ENCODE data around the gene ECSCR. TPM values are rescaled to one million over a fixed set of nuclear protein-coding genes. Genes with fewer than 3 reads are reported as not detected.
A peak's percentile ranks its signal among the peaks of the same experiment; 100 is the strongest.

Gene ECSCR
- total and polyA plus RNA-seq, 2 donors (not counting 3 experiments of a cell fraction or from before 2014, with no cell fraction given), result 365 to 1,085 TPM

- intact Hi-C loops (cut with micrococcal nuclease), result loop anchor here (10.0 kb wide), 1 partner anchor 210 kb away; the partner anchor contains the start of gene SIL1
- Histone ChIP-seq H3K9me3 (replicated peaks; ENCODE audit: control insufficient read depth, insufficient read depth, low read length) (no peaks in the 10 kb centered on the region), H3K4me3 (replicated peaks in 1 of 3; ENCODE audit: insufficient read depth in 1 of 3, low read depth in 1 of 3, low read length in 3 of 3) (peak overlapping the region in 1 of 3 experiments; percentile 32), H3K9me1 (replicated peaks; ENCODE audit: control insufficient read depth, extremely low read depth, insufficient read depth, low read length) (no peaks in the 10 kb centered on the region), H3K4me1 (ENCODE audit: control insufficient read depth, extremely low read depth, insufficient read depth, low read length) (peaks cover 14% of the 10 kb centered on the region), H2AFZ (ENCODE audit: low read depth, low read length) (peak overlapping the region; percentile 99), H3K79me2 (ENCODE audit: control insufficient read depth, insufficient read depth, low read length) (no peaks in the 10 kb centered on the region), H3K36me3 (ENCODE audit: control insufficient read depth in 2 of 2, extremely low read depth in 1 of 2, insufficient read depth in 2 of 2, low read length in 2 of 2) (no peaks in the 10 kb centered on the region), H4K20me1 (replicated peaks; ENCODE audit: control insufficient read depth, extremely low read depth, insufficient read depth, low read length) (no peaks in the 10 kb centered on the region), H3K27ac (ENCODE audit: insufficient read depth, low read depth, low read length) (peak overlapping the region; percentile 67), H3K27me3 (ENCODE audit: control insufficient read depth in 2 of 2, insufficient read depth in 2 of 2, low read length in 2 of 2) (no peaks in the 10 kb centered on the region), H3K4me2 (ENCODE audit: insufficient read depth, low read length) (peak overlapping the region; percentile 92), H3K9ac (replicated peaks; ENCODE audit: extremely low read depth, insufficient read depth, low read length) (peak overlapping the region; percentile 70)
- no peak for TF ChIP-seq EZH2 (IDR thresholded peaks at IDR 0.05; ENCODE audit: borderline replicate concordance, low read depth, low read length, severe bottlenecking)
- no peak for TF ChIP-seq POLR2AphosphoS5 (IDR thresholded peaks at IDR 0.05; ENCODE audit: insufficient read depth, low read depth, low read length)
- no peak for TF ChIP-seq JUN (IDR thresholded peaks at IDR 0.05; ENCODE audit: borderline replicate concordance, insufficient read depth, insufficient read length, low read depth)
- no peak for TF ChIP-seq GATA2 (IDR thresholded peaks at IDR 0.05; ENCODE audit: insufficient read depth, insufficient read length, low read depth, low read length)
- TF ChIP-seq MYC (IDR thresholded peaks at IDR 0.05; ENCODE audit: low read depth, low read length), result no peak
- no peak for TF ChIP-seq POLR2A (IDR thresholded peaks at IDR 0.05; ENCODE audit: low read depth, low read length)
- TF ChIP-seq, protein P1, sequence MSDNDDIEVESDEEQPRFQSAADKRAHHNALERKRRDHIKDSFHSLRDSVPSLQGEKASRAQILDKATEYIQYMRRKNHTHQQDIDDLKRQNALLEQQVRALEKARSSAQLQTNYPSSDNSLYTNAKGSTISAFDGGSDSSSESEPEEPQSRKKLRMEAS (IDR thresholded peaks at IDR 0.05; ENCODE audit: insufficient read depth, insufficient read length), result no peak
- FAIRE-seq (no peak), DNase-seq (ENCODE audit: low read depth, low spot score) (no peak)
- ChIA-PET POLR2A (no interaction called here), CTCF (interaction anchor here (1.5 kb wide), 1 partner anchor 14 kb away, joined by 3 read pairs; no protein-coding TSS in a partner anchor)
- TSS peak; percentile 60 for BruUV-seq (replicated peaks)
- dilution Hi-C loops (cut with MboI; ENCODE audit: extremely low pct_ligation_motif_present, low sequenced_read_pairs), result no loop called here
These were observed 58.1 kb downstream of the ECSCR start for GRCh38 chr5:139404484-139404840.
